GM18951 (cell line): ENCODE results near the gene LOC101059915.

ENCODE experiments used
- POLR2A ChIP-seq: IDR thresholded peaks from 4 replicates; pipeline ENCODE4 v1.6.1; 2011; ENCODE audit warnings: mild to moderate bottlenecking; ENCODE audit not compliant: insufficient read length, insufficient read depth; ENCODE audit errors: extremely low read depth
- in situ Hi-C: fragments of 300-500 bp; cut with MboI; formaldehyde crosslinking; loops from one replicate; pipeline ENCODE4 v1.12.0; 2022; ENCODE audit warnings: low sequenced_read_pairs, mixed read lengths, inconsistent platforms; ENCODE audit not compliant: unreplicated experiment

LOC101059915 gene

GRCh38 chrX:71667328-71668247, at the start of gene LOC101059915:
Gene LOC101059915, plus strand, starts transcription at chrX:71667546.
- no peak for TF ChIP-seq POLR2A
- in situ Hi-C loops, result no loop called here

- in situ Hi-C loops, result no loop called here
- TF ChIP-seq POLR2A, result no peak
Measured at GRCh38 chrX:71617742-71618141, 49.6 kb upstream of the LOC101059915 start.

GRCh38 chrX:71618303-71618721, 49.0 kb upstream of the LOC101059915 start, which contains the start of gene CXCR3:
Gene CXCR3, minus strand, starts transcription at chrX:71618511. Its CDS starts 62 bp downstream, at chrX:71618449.
- peak; percentile 53 for TF ChIP-seq POLR2A
- in situ Hi-C loops, result no loop called here

GRCh38 chrX:71618787-71619186, 48.6 kb upstream of the LOC101059915 start:
- TF ChIP-seq POLR2A, result no peak
- in situ Hi-C loops, result no loop called here

- in situ Hi-C loops, result no loop called here
- no peak for TF ChIP-seq POLR2A
Measured at GRCh38 chrX:71619193-71619592, 48.2 kb upstream of the LOC101059915 start.

GRCh38 chrX:71619986-71620385, 47.4 kb upstream of the LOC101059915 start:
- in situ Hi-C loops, result no loop called here
- no peak for TF ChIP-seq POLR2A

GRCh38 chrX:71621603-71622002, 45.7 kb upstream of the LOC101059915 start:
- TF ChIP-seq POLR2A, result no peak
- in situ Hi-C loops, result no loop called here

- in situ Hi-C loops, result no loop called here
- no peak for TF ChIP-seq POLR2A
Measured at GRCh38 chrX:71622032-71622575, 45.2 kb upstream of the LOC101059915 start.

GRCh38 chrX:71622576-71623450, 44.5 kb upstream of the LOC101059915 start:
- TF ChIP-seq POLR2A, result peak; percentile 55
- in situ Hi-C loops, result no loop called here

- TF ChIP-seq POLR2A, result no peak
- in situ Hi-C loops, result no loop called here
Measured at GRCh38 chrX:71623714-71624113, 43.6 kb upstream of the LOC101059915 start.

GRCh38 chrX:71625471-71625870, 41.9 kb upstream of the LOC101059915 start:
- no peak for TF ChIP-seq POLR2A
- in situ Hi-C loops, result no loop called here

- TF ChIP-seq POLR2A, result no peak
- in situ Hi-C loops, result no loop called here
Measured at GRCh38 chrX:71626576-71626975, 40.8 kb upstream of the LOC101059915 start.
